ENCODE data around the gene CPEB2.

CPEB2 gene

DNA sequence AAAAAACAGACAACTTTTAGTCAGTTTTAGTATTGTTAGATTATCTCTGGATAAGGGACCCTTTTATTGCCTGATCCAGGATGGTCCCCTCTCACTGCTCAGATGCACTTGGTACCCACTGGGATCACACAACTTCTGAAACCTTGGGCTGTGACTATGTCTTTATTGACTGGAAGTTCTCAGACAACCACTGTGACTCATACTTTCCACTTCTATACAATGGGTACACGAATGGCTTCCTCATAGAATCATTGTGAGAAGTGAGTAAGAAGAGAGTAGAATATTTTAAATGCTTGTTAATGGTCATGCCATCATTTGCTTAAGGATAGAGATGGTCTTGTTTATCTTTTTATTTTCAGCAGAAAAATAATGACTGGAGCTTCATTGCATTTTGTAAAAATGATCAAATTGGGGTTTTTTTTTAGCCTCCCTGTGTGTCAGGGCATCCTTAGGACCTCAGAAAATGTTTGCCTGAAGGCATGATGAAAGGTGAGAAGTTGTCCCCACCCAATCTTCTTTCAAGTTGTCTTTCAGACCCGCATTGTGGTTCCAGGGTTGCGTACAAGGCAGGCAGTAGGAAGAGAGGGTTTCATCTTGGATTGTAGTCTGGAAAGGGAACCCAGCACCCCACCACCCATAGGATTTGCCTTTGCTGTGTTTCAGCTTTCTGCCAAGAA is 115.1 kb downstream of the CPEB2 start:
- no peak for DNase-seq

DNA sequence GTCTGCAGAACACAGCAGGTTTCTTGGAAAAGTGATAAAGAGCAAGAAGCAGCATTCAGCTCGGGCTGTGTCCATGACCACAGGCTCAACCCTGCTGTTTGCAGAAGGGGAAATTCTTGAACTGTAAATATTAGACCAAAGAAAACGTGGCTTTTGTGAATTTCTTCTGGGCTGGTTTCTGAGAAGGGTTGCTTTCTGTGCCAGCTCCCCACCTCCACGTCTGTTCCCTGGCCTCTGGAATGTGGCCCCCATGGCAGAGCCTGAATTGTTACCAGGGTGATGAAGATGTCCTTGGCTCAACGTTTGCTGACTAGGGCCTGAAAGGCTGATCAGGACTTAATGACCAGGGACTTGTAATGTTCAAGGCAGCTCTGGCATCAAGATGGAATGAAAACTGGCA is 116.0 kb downstream of the CPEB2 start:
- DNase-seq: peak in 8 of 56 donors; percentile 0 to 14 (median 3)
